SW 1271 (cell line): ENCODE results near the gene MAN1C1.

Experiments
- DNase-seq, 2 experiments: peaks; one replicate each; lab custom pipeline; 2025; lab: John Stamatoyannopoulos, UW

Gene MAN1C1

DNA sequence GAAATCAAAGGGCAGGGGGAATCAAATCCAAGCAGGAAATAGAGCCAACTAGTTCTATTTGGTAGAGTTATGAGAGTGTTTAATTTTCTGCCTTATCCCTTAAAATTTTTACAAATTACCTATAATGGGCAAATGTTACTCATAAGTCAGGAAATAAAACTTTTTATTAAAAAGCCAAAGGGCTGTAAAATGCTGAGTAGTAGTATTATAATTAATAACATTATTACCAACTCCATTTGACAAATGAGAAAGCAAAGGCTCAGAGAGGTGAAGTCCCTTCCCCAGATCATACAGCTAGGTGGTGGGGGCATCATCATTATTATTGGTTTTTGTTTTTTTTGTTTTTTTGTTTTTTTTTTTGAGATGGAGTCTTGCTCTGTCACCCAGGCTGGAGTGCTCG lies 186.8 kb downstream of the MAN1C1 start:
- no peak for DNase-seq

DNA sequence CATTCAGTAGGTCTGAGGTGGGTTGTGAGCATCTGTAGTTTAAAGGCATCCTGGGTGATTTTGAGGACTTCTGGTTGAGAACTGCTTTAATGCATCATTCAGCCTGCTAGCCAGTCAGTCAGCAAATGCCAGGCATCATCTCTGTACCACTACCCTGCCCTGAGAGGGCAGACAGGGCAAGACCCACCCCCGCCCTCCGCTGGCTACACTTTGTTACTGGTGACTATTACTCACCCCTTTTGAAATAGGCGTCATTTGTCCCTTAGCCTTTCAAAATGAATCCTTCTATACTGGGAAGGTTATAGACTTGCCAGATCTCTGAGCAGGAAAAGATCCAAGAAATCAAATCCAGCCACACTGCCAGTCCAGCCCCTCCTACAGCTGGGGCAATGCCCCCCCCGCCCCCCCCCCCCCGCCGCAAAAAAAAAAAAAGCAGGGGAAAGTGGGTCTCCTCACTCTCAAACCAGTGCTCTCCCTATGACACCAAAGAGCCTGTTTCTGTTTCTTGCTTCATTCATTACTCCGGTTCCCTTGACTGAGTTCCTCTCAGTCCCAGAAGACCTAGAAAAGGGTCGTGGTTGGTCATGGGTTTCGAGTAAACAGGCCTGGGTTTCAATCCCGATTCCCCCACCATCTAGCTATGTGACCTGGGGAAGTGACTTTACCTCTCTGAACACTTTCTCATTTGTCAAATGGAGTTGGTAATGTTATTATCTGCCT lies 187.8 kb downstream of the MAN1C1 start:
- DNase-seq = no peak

GRCh38 chr1:25804964-25805862 lies 188.6 kb downstream of the MAN1C1 start:
- no peak for DNase-seq

DNA sequence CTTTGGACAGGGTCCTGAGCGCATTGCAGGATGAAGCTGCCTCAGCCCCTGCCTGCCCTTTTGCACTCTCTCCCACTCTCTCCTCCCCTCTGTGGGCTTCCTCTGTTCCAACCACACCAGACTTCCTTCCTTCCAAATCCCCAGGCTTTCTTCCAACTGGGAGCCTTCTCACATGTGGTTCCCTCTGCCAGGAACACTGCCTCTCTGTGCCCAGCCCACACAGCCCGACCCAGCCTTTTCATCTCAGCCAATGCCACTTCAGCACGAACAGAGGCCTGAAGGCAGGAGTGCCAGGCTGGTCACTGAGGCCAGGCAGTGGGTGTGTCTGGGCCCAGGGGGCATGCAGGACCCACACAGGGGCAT lies 189.3 kb downstream of the MAN1C1 start:
- DNase-seq = no peak

DNA sequence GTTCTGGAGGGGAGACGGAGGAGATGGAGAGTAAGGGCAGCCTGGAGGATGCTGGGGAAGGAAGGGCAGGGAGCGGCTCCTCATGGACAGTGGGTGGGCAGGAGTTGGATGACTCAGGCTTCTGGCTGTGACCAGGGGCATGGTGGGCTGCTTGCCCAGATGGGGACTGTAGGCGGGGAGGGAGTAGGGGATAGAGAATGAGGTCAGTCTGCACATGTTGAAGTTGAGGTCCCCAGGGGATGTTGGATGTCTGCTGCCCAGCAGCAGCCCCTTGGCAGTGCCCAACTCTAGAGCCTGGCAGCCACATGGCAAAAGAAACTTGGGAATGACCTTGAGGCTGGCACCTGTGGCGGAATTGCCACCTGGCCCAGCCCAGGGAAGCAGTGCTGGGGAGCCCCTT lies 189.8 kb downstream of the MAN1C1 start:
- no peak for DNase-seq

DNA sequence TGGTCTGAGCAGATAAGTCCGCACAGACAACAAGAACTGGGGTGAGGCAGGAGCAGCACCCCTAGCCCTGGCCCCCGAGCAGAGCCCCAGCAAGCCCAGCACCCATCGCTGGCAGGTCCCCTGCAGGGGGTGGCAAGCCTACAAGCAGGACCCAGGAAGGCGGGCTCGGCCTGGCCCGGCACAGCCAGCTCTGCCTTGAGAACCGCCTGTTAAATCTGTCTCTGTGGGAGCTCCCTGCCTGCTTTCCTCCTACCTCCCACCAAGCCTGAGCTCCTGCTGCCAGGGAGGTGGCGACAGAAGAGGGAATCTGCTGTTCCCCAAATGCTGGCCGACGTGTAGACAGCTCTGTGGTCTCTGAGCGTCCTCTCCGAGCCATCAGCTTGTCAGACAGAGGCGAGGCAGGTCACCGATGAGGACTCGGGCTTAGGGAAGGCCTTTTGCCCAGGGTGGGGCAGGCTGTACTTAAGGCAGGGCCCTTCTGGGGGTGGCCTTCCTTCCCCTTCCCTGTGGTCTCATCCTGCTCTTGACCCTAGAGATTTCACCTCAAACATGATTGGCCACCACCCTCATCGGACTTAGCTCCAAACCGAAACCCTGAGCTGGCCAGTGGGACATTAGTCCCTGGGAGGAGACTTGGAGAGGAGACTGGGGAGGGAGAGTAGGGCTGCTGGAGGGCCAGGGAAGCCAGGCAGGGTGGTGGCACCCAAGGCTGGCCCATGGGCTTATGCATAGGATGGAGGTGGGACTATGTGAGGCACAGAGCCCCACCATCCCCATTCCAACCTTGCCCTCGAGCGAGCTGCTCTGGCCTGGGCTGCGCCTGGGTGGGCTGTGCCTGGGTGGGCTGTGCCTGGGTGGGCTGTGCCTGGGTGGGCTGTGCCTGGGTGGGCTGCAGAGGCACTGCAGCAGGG lies 191.1 kb downstream of the MAN1C1 start:
- DNase-seq = no peak

DNA sequence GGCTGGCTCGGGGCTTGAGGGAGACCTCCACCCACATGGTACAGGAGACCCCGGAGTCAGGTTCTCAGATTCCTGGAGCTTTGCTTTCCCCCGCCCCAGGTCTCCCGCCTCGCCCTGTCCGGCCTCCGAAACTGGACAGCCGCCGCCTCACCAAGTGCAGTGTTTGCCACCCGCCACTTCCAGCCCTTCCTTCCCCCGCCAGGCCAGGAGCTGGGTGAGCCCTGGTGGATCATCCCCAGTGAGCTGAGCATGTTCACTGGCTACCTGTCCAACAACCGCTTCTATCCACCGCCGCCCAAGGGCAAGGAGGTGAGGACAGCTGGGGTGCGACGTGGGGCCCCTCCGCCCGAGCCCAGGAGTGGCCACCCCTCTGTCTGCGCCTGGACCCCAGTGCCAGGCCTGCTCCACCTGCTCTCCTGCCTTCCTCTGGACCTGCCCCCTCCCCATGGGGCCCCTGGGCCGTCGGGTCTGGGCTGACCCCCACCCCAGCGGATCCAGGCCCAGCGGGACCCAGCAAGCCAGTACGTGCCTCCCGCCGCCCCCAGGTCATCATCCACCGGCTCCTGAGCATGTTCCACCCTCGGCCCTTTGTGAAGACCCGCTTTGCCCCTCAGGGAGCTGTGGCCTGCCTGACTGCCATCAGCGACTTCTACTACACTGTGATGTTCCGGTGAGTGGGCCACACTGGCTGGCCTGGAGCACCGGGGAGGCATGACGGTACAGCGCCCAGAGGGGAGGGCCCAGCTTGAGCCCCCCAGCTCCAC lies 192.1 kb downstream of the MAN1C1 start:
- no peak for DNase-seq

DNA sequence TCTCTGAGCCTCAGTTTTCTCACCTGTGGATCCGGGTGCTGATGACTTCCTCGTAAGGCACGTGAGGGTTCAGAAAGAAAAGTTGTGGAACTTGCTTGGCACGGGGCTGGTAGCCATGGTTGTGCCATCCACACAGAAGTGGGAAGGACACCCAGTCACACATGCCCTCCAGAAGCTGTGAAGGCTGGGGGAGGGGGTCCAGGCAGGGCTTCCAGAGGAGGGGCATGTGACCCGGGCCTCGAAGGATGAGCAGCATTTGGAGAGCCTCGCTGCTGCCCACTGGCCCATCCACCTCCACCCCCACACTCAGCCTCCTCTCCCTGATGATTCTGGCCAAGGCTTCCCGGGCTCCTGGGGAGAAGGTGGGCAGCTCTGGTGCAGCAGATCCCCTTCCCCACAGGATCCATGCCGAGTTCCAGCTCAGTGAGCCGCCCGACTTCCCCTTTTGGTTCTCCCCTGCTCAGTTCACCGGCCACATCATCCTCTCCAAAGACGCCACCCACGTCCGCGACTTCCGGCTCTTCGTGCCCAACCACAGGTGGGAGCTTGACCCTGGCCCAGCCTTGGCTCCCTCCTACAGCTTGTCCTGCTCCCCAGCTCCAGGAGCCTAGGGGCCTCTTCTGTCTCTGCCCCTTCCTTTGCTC lies 192.8 kb downstream of the MAN1C1 start:
- no peak for DNase-seq

DNA sequence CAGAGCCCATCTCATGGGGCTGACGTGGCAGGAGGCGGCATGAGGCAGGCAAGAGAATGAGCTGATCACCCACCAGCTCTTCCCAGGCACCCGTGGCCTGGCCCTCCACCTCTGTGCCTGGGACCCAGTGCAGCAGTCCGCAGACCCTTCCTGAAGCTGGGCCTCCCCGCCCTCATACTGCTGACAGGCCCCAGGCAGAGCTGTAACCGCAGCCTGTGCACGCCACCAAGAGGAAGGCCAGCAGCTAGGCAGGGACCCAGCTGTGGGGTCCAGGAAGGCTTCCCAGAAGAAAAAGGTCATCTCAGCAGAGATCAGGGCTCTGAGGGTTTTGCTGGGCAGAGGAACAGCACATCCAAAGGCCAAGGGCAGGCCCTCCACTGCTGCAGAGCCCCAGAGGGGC lies 193.3 kb downstream of the MAN1C1 start:
- DNase-seq = no peak

- DNase-seq = peak in 1 of 2 experiments; percentile 32
Observed at GRCh38 chr1:25810341-25811299, 194.0 kb downstream of the MAN1C1 start.

- no peak for DNase-seq
Observed at GRCh38 chr1:25811384-25812082, 194.9 kb downstream of the MAN1C1 start.

DNA sequence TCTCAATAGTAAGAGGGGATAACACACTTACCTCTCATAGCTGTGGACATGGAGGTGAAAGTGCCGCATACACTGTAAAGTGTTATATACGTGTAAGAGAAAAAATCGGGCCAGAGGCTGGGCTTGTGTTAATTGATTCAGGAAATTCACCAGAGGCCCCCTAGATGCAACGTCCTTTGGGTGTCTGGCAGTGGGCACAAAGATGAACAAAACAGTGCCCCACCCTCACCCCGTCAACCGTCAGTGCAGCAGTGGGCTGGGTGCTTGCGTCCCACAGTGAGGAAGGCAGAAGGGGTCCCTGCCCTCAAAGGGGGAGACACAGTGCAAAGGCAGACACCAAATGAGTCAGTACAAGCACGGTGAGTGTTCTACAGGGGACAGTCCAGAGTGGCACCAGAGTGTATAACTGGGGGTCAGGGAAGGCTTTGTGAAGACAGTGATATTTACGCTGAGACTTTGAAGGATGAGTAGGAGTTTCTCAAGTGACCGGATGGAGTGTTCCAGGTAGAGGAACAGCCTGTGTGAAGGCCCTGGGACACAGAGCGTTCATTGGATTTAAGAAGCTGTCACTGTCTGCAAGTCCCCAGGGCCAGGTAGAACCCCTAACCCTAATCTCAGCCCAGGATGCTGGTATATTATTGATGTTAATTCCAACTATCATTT lies 196.6 kb downstream of the MAN1C1 start:
- DNase-seq = no peak

- DNase-seq = no peak
Observed at GRCh38 chr1:25813734-25814471, 197.3 kb downstream of the MAN1C1 start.

DNA sequence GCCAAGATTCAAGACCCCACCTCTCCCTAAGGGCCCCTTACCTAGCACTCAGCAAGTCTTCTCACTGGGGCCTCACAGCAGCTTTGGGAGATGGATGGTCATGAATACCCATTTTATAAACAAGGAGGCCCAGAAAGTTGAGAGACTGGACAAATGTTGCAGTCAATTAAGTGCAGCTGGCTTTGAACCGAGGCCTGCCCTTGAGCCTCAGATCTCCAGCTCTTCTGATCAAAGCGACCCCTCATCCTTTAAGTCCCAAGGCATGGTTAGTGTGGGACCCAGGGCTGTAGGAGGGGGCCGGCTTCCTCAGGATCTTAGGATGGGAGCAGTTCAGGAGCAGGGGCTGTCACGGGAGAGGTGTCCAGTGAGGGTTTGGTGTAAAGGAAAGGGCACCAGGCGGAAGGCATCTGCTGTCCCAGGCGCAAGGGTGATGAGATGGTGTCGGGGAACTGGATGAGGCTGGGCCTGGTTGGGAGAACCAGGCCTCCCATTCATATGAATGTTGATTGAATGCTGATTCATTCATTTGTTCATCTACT lies 198.0 kb downstream of the MAN1C1 start:
- no peak for DNase-seq

DNA sequence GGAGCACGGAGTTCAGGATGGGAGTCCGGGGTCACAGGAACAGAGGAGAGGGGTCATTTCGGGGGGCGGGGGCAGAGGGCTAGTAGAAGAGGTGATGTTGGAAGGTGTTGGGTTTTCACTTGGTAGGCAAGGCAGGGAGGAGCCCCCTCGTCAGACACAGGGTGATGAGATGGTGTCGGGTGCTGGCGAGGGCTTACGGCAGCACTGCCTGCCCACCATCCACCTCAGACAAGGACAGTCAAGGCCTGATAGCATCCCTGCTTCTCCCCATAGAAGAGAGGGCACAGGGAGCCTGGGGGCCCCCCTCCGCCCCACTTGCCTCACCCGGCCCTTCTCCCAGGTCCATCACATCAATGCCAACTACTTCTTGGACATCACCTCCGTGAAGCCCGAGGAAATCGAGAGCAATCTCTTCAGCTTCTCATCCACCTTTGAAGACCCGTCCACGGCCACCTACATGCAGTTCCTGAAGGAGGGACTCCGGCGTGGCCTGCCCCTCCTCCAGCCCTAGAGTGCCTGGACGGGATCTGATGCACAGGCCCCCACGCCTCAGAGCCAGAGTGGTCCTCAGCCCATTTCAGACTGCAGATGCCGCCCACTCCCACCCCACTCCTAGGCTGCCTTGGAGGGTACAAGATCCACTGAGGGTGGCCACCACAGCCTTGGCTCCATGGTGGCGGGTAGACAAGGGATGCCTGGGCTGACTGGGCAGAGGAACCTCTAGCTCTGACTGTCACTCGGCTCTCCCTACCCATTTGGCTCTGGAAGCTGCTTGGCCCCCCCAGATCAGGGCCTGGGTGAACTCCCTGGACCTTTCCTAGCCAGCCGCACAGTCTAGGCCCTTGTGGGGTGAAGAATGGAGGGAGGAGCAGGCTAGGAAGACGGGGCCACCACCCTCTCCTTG lies 198.9 kb downstream of the MAN1C1 start:
- no peak for DNase-seq

- DNase-seq = no peak
Observed at GRCh38 chr1:25816112-25816718, 199.6 kb downstream of the MAN1C1 start.
